ENCODE data around the gene TSNAX.
A peak's percentile ranks its signal among the peaks of the same experiment; 100 is the strongest.

Gene TSNAX

GRCh38 chr1:231601824-231602672 lies 73.6 kb downstream of the TSNAX start:
- no peak for DNase-seq (ENCODE audit: low read depth)

- no peak for DNase-seq (ENCODE audit: low read depth)
Measured at GRCh38 chr1:231602673-231602984, 74.2 kb downstream of the TSNAX start.

GRCh38 chr1:231603598-231604275 lies 75.3 kb downstream of the TSNAX start:
- peak; percentile 65 for DNase-seq (ENCODE audit: low read depth)

- no peak for DNase-seq (ENCODE audit: low read depth)
Measured at GRCh38 chr1:231604276-231604621, 75.8 kb downstream of the TSNAX start.

GRCh38 chr1:231605149-231606100 lies 77.0 kb downstream of the TSNAX start:
- DNase-seq (ENCODE audit: low read depth), result no peak

GRCh38 chr1:231606712-231607111 lies 78.2 kb downstream of the TSNAX start:
- DNase-seq (ENCODE audit: low read depth), result peak; percentile 50

- no peak for DNase-seq (ENCODE audit: low read depth)
Measured at GRCh38 chr1:231610388-231610787, 81.9 kb downstream of the TSNAX start.

- no peak for DNase-seq (ENCODE audit: low read depth)
Measured at GRCh38 chr1:231611111-231611510, 82.6 kb downstream of the TSNAX start.

- no peak for DNase-seq (ENCODE audit: low read depth)
Measured at GRCh38 chr1:231611851-231612250, 83.4 kb downstream of the TSNAX start.

- no peak for DNase-seq (ENCODE audit: low read depth)
Measured at GRCh38 chr1:231612393-231613089, 84.1 kb downstream of the TSNAX start.

- no peak for DNase-seq (ENCODE audit: low read depth)
Measured at GRCh38 chr1:231613419-231614349, 85.2 kb downstream of the TSNAX start.
